ENCODE data around the gene DNHD1. TPM values are rescaled to one million over a fixed set of nuclear protein-coding genes. Genes with fewer than 3 reads are reported as not detected.

The DNHD1 gene
- total RNA-seq, 2 donors from 2014 or later: 7.4 to 11.8 TPM

DNA sequence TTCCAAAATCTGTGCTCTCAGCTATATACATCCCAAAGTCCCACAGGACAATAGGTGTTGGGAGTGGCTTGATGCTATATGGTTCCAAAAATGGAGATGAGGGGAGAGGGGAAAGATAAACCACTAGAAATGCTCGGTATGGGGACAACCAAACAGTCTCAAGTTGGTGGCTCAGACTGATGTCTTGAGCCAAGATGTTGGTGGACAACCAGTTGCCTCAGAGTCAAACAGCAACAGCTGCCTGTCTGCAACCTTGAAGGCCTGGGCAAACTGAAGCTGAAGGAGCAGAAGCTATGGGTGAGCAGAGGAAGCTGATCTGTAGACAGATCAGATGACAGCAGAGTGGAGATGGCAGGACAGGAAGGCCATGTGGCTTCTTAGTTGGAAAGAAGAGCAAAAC, 102.4 kb downstream of the DNHD1 start:
- H3K4me1 ChIP-seq: peaks cover 3% of the 10 kb centered on the region
- no peak for DNase-seq
- no peaks in the 10 kb centered on the region for H3K27me3 ChIP-seq
- H3K36me3 ChIP-seq: peaks cover 18% of the 10 kb centered on the region
- H3K4me3 ChIP-seq: no peak overlapping the region
- TF ChIP-seq, protein P1, sequence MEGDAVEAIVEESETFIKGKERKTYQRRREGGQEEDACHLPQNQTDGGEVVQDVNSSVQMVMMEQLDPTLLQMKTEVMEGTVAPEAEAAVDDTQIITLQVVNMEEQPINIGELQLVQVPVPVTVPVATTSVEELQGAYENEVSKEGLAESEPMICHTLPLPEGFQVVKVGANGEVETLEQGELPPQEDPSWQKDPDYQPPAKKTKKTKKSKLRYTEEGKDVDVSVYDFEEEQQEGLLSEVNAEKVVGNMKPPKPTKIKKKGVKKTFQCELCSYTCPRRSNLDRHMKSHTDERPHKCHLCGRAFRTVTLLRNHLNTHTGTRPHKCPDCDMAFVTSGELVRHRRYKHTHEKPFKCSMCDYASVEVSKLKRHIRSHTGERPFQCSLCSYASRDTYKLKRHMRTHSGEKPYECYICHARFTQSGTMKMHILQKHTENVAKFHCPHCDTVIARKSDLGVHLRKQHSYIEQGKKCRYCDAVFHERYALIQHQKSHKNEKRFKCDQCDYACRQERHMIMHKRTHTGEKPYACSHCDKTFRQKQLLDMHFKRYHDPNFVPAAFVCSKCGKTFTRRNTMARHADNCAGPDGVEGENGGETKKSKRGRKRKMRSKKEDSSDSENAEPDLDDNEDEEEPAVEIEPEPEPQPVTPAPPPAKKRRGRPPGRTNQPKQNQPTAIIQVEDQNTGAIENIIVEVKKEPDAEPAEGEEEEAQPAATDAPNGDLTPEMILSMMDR (IDR thresholded peaks at IDR 0.05): no peak
- no peak overlapping the region for H3K27ac ChIP-seq
- no peaks in the 10 kb centered on the region for H3K9me3 ChIP-seq
- intact Hi-C loops (cut with DNase I): no loop called here
- H3K9ac ChIP-seq (ENCODE audit: low read depth in 2 of 2, low read length in 2 of 2): no peak overlapping the region

DNA sequence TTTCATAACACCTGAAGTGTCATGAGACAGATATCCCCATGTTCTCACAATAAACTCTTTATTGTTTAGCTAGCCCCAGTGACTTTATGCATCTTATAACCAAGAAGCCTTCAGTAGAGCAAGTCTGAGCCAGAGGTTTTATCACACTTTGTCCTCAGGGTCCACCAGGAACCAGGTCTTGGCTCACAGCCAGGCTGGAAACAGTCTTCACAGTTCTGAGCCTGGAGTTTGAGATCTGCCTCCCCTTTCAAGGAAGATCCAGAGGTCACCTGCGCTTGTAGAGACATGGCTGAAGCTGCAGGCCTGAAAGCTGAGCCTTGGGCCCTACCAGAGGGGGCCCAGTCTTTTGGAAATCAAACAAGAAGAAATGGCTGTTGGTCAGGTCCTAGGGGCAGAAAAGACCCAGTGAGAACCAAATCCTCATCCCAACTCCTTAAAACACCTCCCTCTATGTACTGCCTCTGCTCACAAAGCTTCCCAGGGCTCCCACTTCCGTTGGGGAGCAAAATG, 102.9 kb downstream of the DNHD1 start:
- intact Hi-C loops (cut with DNase I): loop anchor here (5.0 to 10.0 kb wide), 3 partner anchors 67 to 125 kb away; partner anchors contain the start of genes MRPL17 and TRIM3
- no peak overlapping the region for H3K27ac ChIP-seq
- TF ChIP-seq, protein P1 (IDR thresholded peaks at IDR 0.05): no peak
- H3K36me3 ChIP-seq: peaks cover 18% of the 10 kb centered on the region
- H3K27me3 ChIP-seq: no peaks in the 10 kb centered on the region
- H3K4me3 ChIP-seq: no peak overlapping the region
- no peaks in the 10 kb centered on the region for H3K9me3 ChIP-seq
- DNase-seq: peak; percentile 20
- peaks cover 3% of the 10 kb centered on the region for H3K4me1 ChIP-seq
- H3K9ac ChIP-seq (ENCODE audit: low read depth in 2 of 2, low read length in 2 of 2): no peak overlapping the region

DNA sequence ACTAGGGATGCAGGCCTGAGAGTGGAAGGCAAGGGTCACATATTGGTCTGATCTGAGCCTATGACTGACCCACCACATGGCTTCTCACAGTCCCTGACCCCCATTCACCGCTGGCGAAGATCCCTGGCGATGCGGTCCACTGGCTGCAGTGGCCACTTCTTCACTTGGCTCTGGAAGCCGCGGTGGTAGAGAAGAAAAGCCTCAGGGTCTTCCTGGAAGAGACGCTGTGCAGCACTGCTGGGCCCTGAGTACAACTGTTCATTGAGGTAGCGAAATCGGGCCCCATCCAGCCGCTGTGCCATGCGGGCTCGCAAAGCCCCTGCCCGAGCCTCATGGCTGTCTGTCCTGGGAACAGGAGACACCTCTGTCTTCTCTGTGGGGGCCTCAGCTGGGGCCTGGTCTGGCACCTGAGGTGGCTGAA, 104.0 kb downstream of the DNHD1 start:
- peak; percentile 16 for DNase-seq
- H3K36me3 ChIP-seq: peaks cover 18% of the 10 kb centered on the region
- H3K27ac ChIP-seq: no peak overlapping the region
- no peaks in the 10 kb centered on the region for H3K9me3 ChIP-seq
- no peak overlapping the region for H3K4me3 ChIP-seq
- no peak overlapping the region for H3K9ac ChIP-seq (ENCODE audit: low read depth in 2 of 2, low read length in 2 of 2)
- TF ChIP-seq, protein P1 (IDR thresholded peaks at IDR 0.05): no peak
- intact Hi-C loops (cut with DNase I): loop anchor here (5.0 to 10.0 kb wide), 3 partner anchors 66 to 126 kb away; partner anchors contain the start of genes MRPL17 and TRIM3
- H3K4me1 ChIP-seq: peaks cover 3% of the 10 kb centered on the region
- H3K27me3 ChIP-seq: no peaks in the 10 kb centered on the region

DNA sequence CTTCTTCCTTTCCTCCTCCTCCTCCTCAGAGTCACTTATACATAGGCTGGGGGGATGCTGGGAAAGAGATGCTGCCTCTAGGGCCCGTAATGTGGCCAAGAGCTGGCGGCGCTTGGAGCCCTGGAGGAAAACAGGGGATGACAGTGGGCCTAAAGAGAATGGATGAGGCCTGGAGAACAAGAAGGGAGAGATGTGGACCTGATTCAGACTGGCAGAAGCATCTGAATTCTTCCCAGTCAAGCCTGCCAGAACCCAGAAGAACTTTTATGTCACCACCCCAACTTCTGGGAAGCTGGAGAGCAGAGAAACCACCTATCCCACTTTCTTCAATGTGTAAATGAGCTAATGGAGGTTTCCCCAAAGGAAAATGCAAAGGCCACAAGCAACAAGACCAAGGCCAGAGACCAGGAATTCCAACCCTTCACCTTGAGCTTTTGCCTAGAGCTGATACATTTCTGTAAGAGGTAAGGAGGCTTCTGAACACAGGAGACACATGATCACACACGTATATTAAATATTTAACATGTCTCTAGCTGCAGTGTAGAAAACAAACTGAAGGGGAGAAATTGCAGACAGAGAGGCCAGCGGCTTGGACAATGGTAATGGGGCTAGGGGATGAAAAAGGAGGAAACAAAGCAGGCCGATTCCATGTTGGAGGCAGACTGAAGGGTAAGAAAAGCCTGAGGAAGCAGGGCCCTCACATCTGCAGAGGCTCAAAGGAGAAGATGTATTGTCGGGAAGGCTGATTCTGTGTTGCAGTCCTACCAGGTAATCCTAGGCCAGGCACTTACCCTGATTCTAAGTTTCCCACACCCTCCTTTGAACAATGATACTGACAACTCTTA, 105.2 kb downstream of the DNHD1 start:
- DNase-seq: peak; percentile 17
- intact Hi-C loops (cut with DNase I): loop anchor here (5.0 to 10.0 kb wide), 3 partner anchors 65 to 128 kb away; partner anchors contain the start of genes MRPL17 and TRIM3
- TF ChIP-seq, protein P1 (IDR thresholded peaks at IDR 0.05): no peak
- Histone ChIP-seq H3K4me3 (peak overlapping the region; percentile 77), H3K9me3 (no peaks in the 10 kb centered on the region), H3K4me1 (peaks cover 14% of the 10 kb centered on the region), H3K27me3 (no peaks in the 10 kb centered on the region), H3K9ac (ENCODE audit: low read depth in 2 of 2, low read length in 2 of 2) (peak overlapping the region; percentile 83 to 86), H3K27ac (no peak overlapping the region), H3K36me3 (peaks cover 18% of the 10 kb centered on the region)

DNA sequence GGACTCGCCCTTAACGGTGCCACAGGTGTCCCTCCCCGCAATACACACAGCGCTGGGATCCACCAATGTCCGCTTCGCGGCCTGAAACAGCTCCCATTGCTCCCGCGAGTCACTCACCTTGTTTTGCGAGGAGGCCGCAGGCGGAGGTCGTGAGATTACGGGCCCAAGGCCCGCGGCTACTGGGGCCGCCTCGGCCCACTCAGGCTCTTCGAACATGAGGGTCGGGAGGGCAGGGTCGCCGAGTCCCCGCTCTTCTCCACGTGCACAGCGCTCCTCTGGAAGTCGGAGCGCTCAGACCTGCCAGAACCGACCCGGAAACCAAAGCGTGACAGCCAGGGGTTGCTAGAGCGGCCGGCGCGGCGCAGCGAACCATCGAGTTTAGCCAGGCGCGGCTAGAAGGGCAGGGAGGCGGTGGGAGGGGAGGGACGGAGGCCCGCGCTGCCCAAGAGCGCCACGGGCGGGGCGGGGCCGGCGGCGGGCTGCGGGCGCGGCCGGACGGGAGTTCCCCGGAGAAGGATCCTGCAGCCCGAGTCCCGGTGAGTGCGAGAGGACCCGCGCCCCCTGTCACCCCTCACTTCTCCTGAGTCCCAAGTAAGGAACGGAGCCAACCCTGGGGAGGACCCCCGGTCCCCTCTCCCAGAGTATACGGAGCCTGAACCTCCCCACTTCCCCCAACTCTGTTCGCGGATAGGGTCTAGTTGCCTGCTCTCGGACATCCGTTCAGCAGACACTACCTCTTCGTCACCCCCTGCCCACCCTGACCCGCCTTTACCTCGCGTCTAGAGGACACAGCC, 106.4 kb downstream of the DNHD1 start, which contains the start of the genes ILK and RRP8:
Gene ILK (plus strand): TSS at position 488 of the 794 bp plus-strand sequence. CDS start 498 bp downstream, outside the sequence.
Gene RRP8 (minus strand): TSS at position 330 of the 794 bp plus-strand sequence. CDS start 114 bp downstream, at position 216.
- peak within 1 kb of the TSS; percentile 83 to 86 for H3K9ac ChIP-seq (ENCODE audit: low read depth in 2 of 2, low read length in 2 of 2)
- peaks cover 18% of the 10 kb centered on the region for H3K4me1 ChIP-seq
- H3K36me3 ChIP-seq: peaks cover 24% of the 10 kb centered on the region
- no peaks in the 10 kb centered on the region for H3K9me3 ChIP-seq
- TF ChIP-seq, protein P1 (IDR thresholded peaks at IDR 0.05): no peak
- no peaks in the 10 kb centered on the region for H3K27me3 ChIP-seq
- intact Hi-C loops (cut with DNase I): loop anchor here (5.0 to 10.0 kb wide), 3 partner anchors 64 to 129 kb away; partner anchors contain the start of genes MRPL17 and TRIM3
- peak; percentile 93 for DNase-seq
- H3K27ac ChIP-seq: peak within 1 kb of the TSS; percentile 89
- peak within 1 kb of the TSS; percentile 77 for H3K4me3 ChIP-seq

All from colonic mucosa (tissue), 4 donors.